Measurements from ENCODE around the gene LRP10. TPM values are rescaled to one million over a fixed set of nuclear protein-coding genes. Genes with fewer than 3 reads are reported as not detected.
A peak's percentile ranks its signal among the peaks of the same experiment; 100 is the strongest.

The LRP10 gene
- total and polyA plus RNA-seq, 2 of the 8 experiments (the other 6 are each of a cell fraction or from before 2014, with no cell fraction given), result 12.4 to 15.6 TPM

- H4K91ac ChIP-seq (replicated peaks; ENCODE audit: insufficient read length, low read length), result no peak overlapping the region
- H3K23ac ChIP-seq (ENCODE audit: insufficient read length), result no peak overlapping the region
- no peak overlapping the region for H3K18ac ChIP-seq (ENCODE audit: extremely low read depth, low read length)
- H3K36me3 ChIP-seq (ENCODE audit: control insufficient read depth in 2 of 4, insufficient read depth in 4 of 4, low read length in 3 of 4), result no peaks in the 10 kb centered on the region
- ChIA-PET POLR2A (ENCODE audit: partially characterized antibody) (interaction anchor here (0.7 to 6.6 kb wide), 12 partner anchors 13 to 112 kb away, joined by 3 to 54 read pairs (median 4); partner anchors contain the start of genes AJUBA, OXA1L, RBM23 and REM2), CTCF (ENCODE audit: partially characterized antibody) (interaction anchor here (0.6 to 56.0 kb wide), 11 partner anchors 9 to 314 kb away, joined by 3 to 1562 read pairs (median 4); partner anchors contain the start of genes ABHD4, MMP14, MRPL52 and PRMT5)
- H3K4me3 ChIP-seq (ENCODE audit: extremely low read depth in 1 of 4, insufficient read depth in 2 of 4, low read depth in 3 of 4, low read length in 4 of 4), result peak overlapping the region; percentile 64 to 86 (median 80); a peak in 7 of 8 replicates
- no peak overlapping the region for H4K8ac ChIP-seq (ENCODE audit: extremely low read depth, insufficient read depth, low read length)
- no peaks in the 10 kb centered on the region for H3K27me3 ChIP-seq (replicated peaks in 1 of 4; ENCODE audit: control insufficient read depth in 3 of 4, extremely low read depth in 1 of 4, insufficient read depth in 3 of 4, low read length in 3 of 4)
- no peak overlapping the region for H2BK12ac ChIP-seq (ENCODE audit: low read depth, low read length)
- H3K4me1 ChIP-seq (replicated peaks in 1 of 4; ENCODE audit: control insufficient read depth in 3 of 4, insufficient read depth in 4 of 4, low read length in 3 of 4), result peaks cover 0 to 9% (median 3%) of the 10 kb centered on the region in 4 experiments; a peak in 4 of 7 replicates
- no peak for DNase-seq (ENCODE audit: low read depth in 1 of 2, low spot score in 2 of 2)
- peak overlapping the region; percentile 6; the same call in 1 of the 2 replicates for H3K27ac ChIP-seq (ENCODE audit: low read depth, low read length)
- 41% methylated on average over 1 of the region's 1 CpG; no CpG with 5 or more reads in 1 of the 2 experiments for WGBS, 2 experiments (ENCODE audit: extremely low coverage in 1 of 2, insufficient coverage in 1 of 2, insufficient read length in 1 of 2, insufficient replicate concordance in 2 of 2, low coverage in 1 of 2, low lambda C conversion rate in 2 of 2, missing lambda C conversion rate in 1 of 2)
- H3K9me3 ChIP-seq (ENCODE audit: insufficient read depth in 2 of 2, low read depth in 1 of 2, low read length in 1 of 2), result no peaks in the 10 kb centered on the region
- no peak overlapping the region for H2BK120ac ChIP-seq (replicated peaks; ENCODE audit: low read depth, low read length)
- H3K79me2 ChIP-seq (ENCODE audit: control insufficient read depth in 1 of 2, insufficient read depth in 2 of 2, low read length in 2 of 2), result no peaks in the 10 kb centered on the region
- H2BK15ac ChIP-seq (ENCODE audit: low read length), result no peak overlapping the region
- H2AK5ac ChIP-seq (ENCODE audit: low read depth, low read length), result no peak overlapping the region
- H3K14ac ChIP-seq (ENCODE audit: insufficient read length), result no peak overlapping the region
- TF ChIP-seq POU5F1 (IDR thresholded peaks at IDR 0.05; ENCODE audit: low read depth, low read length) (0 out of 2 replicates have a peak, but pooled peaks have one; percentile 17), JUN (IDR thresholded peaks at IDR 0.05; ENCODE audit: low read depth, low read length) (no peak)
- FAIRE-seq, result no peak
- peaks cover 5% of the 10 kb centered on the region for H3K23me2 ChIP-seq (ENCODE audit: low read depth, low read length)
- H3K4me2 ChIP-seq (ENCODE audit: insufficient read depth in 1 of 2, low read depth in 2 of 2, low read length in 2 of 2), result peak overlapping the region; percentile 85 to 87
- no peaks in the 10 kb centered on the region for H3K79me1 ChIP-seq (ENCODE audit: low read depth, low read length)
- H4K5ac ChIP-seq (ENCODE audit: insufficient read length, low read depth, low read length), result no peak overlapping the region
- H2BK20ac ChIP-seq (ENCODE audit: low read length), result no peak overlapping the region
- no peaks in the 10 kb centered on the region for H4K20me1 ChIP-seq (replicated peaks in 1 of 2; ENCODE audit: control insufficient read depth in 1 of 2, insufficient read depth in 2 of 2, low read length in 2 of 2)
- H2BK5ac ChIP-seq (ENCODE audit: low read depth, low read length), result no peak overlapping the region; the same call in 1 of the 2 replicates
- no peak overlapping the region for H3K4ac ChIP-seq (replicated peaks; ENCODE audit: insufficient read length, low read depth, low read length)
- H3K56ac ChIP-seq (replicated peaks; ENCODE audit: insufficient read length, low read depth, low read length), result no peak overlapping the region
- H2AFZ ChIP-seq (ENCODE audit: low read length), result no peak overlapping the region
- H3K9ac ChIP-seq (replicated peaks in 1 of 4; ENCODE audit: extremely low read depth in 1 of 4, low read depth in 3 of 4, low read length in 3 of 4), result no peak overlapping the region; a peak in 1 of 7 replicates
Measured at GRCh38 chr14:22870811-22871223, 723 bp upstream of the LRP10 start.
